Thymus (tissue), 11 donors: ENCODE data around the gene EFCAB7. TPM values are rescaled to one million over a fixed set of nuclear protein-coding genes. Genes with fewer than 3 reads are reported as not detected.

Experiments
- DNase-seq, 9 donors: peaks; one replicate each; pipeline ENCODE4 v3.0.0-alpha.2; 2013; ENCODE audit warnings: low spot score in 9 of 9, low read depth in 6 of 9, missing footprints in 1 of 9
- H3K27ac ChIP-seq, 2 donors: one replicate each; pipeline ENCODE4 v1.5.1; 2013; ENCODE audit warnings: control low read depth in 1 of 2, low read depth in 1 of 2, low read length in 1 of 2, mild to moderate bottlenecking in 1 of 2, moderate library complexity in 1 of 2
- H3K27me3 ChIP-seq, 2 donors: one replicate each; pipeline ENCODE4 v1.5.1; 2013; ENCODE audit warnings: low read length in 1 of 2; ENCODE audit not compliant: control insufficient read depth in 2 of 2, insufficient read depth in 1 of 2
- H3K36me3 ChIP-seq, 2 donors: one replicate each; pipeline ENCODE4 v1.5.1; 2013; ENCODE audit warnings: low read length in 1 of 2, mild to moderate bottlenecking in 1 of 2, moderate library complexity in 1 of 2; ENCODE audit not compliant: control insufficient read depth in 2 of 2, insufficient read depth in 2 of 2
- H3K4me1 ChIP-seq, 2 donors: one replicate each; pipeline ENCODE4 v1.5.1; 2013; ENCODE audit warnings: low read length in 2 of 2; ENCODE audit not compliant: control insufficient read depth in 2 of 2, insufficient read depth in 2 of 2
- H3K4me3 ChIP-seq, 2 donors: one replicate each; pipeline ENCODE4 v1.5.1; 2013; ENCODE audit warnings: low read length in 2 of 2, control low read depth in 1 of 2, mild to moderate bottlenecking in 1 of 2
- H3K9me3 ChIP-seq, 2 donors: one replicate each; pipeline ENCODE4 v1.5.1; 2013; ENCODE audit warnings: low read length in 1 of 2, mild to moderate bottlenecking in 1 of 2; ENCODE audit not compliant: control insufficient read depth in 2 of 2, insufficient read depth in 1 of 2
- WGBS: extraction: QIAGEN DNeasy Blood & Tissue Kit; methylation state at CpG from one replicate; pipeline ENCODE4 v1.1.7; 2013; 5-methylcytosine and 5-hydroxymethylcytosine counted together
- polyA plus RNA-seq: library from polyadenylated mRNA; stranded (reverse); fragments of 200-250 nt; gene quantifications from one replicate; pipeline ENCODE4 v1.2.3, GENCODE V29; 2013
- total RNA-seq: library from RNA; stranded (reverse); fragments of 120-200 nt; gene quantifications from one replicate; pipeline ENCODE4 v1.2.4, GENCODE V29; 2013
- donor health status: healthy.

The EFCAB7 gene
- total and polyA plus RNA-seq, 2 donors, result 9.7 to 12.7 TPM

DNA sequence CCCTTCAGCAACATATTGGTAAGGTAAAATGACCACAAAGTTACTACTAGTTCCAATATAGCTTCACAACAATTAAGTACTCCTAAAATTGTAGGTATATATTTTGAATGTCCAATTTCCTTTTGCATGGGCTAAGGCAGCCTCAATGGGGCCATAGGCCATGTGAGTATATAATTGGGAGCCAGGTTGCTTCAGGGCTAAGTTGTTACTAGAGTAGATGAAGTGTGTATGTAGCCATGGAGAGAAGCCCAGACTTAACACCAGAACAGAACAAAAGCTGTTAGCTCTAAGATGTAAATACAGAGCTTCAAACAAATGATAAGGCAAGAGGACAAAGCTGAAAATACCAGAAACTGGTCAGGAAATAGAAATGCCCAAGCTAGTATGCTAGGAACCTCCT, 16.5 kb upstream of the EFCAB7 start:
- no peak overlapping the region for H3K4me3 ChIP-seq
- H3K9me3 ChIP-seq, result no peaks in the 10 kb centered on the region
- peaks cover 0 to 11% of the 10 kb centered on the region in 2 donors for H3K36me3 ChIP-seq
- H3K27me3 ChIP-seq, result no peaks in the 10 kb centered on the region
- no peak for DNase-seq
- H3K4me1 ChIP-seq, result no peaks in the 10 kb centered on the region
- H3K27ac ChIP-seq, result no peak overlapping the region

DNA sequence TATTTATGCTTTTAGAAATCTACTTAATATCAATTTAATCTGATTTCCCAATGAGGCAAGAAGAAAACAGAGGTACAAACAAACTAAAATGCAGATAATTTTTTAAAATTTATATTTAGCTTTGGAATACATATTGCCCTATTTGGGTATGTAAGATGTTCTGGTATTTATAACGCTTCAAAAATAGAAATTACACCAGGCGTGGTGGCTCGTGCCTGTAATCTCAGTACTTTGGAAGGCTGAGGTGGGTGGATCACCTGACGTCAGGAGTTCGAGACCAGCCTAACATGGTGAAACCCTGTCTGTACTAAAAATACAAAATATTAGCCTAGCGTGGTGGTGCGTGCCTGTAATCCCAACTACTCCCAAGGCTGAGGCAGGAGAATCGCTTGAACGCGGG, 13.6 kb upstream of the EFCAB7 start:
- 89% methylated on average over 10 of the region's 10 CpGs for WGBS
- H3K27me3 ChIP-seq, result no peaks in the 10 kb centered on the region
- H3K27ac ChIP-seq, result no peak overlapping the region

GRCh38 chr1:63512584-63512983, 10.7 kb upstream of the EFCAB7 start:
- no peak overlapping the region for H3K27ac ChIP-seq
- no peaks in the 10 kb centered on the region for H3K4me1 ChIP-seq
- no peak for DNase-seq
- peaks cover 0 to 2% of the 10 kb centered on the region in 2 donors for H3K36me3 ChIP-seq
- no peak overlapping the region for H3K4me3 ChIP-seq
- no peaks in the 10 kb centered on the region for H3K27me3 ChIP-seq
- H3K9me3 ChIP-seq, result no peaks in the 10 kb centered on the region

More for the DNA sequence above, 13.6 kb upstream of the EFCAB7 start:
- DNase-seq, result no peak
- Histone ChIP-seq H3K4me1 (no peaks in the 10 kb centered on the region), H3K9me3 (no peaks in the 10 kb centered on the region), H3K36me3 (peaks cover 0 to 11% of the 10 kb centered on the region in 2 donors), H3K4me3 (no peak overlapping the region)

DNA sequence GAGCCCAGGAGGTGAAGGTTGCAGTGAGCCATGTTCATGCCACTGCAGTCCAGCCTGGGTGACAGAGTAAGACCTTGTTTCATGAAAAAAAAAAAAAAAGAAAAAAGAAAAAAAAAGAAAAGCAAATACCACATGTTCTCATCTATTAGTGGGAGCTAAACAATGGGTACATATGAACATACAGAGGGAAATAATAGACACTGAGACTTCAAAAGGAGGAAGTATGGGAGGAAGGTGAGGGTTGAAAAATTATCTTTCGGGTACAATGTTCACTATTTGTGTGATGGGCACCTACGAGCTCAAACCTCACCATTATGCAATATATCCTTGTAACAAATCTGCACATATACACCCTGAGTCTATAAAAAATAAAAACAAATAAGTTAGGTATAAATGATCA, 6.7 kb upstream of the EFCAB7 start:
- Histone ChIP-seq H3K9me3 (no peaks in the 10 kb centered on the region), H3K27me3 (no peaks in the 10 kb centered on the region), H3K4me1 (peaks cover 0 to 3% of the 10 kb centered on the region in 2 donors), H3K36me3 (no peaks in the 10 kb centered on the region), H3K4me3 (no peak overlapping the region), H3K27ac (no peak overlapping the region)
- DNase-seq, result no peak
- WGBS, result 95% methylated on average over 2 of the region's 2 CpGs

DNA sequence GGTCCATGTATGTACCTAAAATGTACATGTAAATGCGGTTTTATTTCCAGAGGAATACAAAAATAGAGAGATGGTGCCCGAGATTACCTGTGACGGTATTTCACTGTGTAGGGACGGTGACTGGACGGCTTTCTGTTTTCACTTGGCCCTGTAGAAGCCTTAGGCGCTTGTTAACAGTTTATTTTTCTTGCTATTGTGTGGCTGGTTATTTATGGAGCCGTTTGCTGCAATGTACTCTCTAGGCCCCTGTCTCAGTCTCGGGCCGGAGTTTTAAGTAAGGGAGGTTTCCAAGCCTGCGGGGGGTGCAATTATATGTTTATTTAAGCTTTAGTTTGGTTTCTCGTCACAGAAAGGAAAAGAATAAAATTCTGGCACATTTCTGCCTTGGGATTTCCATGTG, 413 bp downstream of the EFCAB7 start:
- Histone ChIP-seq H3K4me3 (peak overlapping the region; percentile 80 to 94), H3K27me3 (no peaks in the 10 kb centered on the region), H3K27ac (peak overlapping the region; percentile 93 to 97), H3K4me1 (peaks cover 3 to 12% of the 10 kb centered on the region in 2 donors), H3K36me3 (peaks cover 0 to 7% of the 10 kb centered on the region in 2 donors), H3K9me3 (no peaks in the 10 kb centered on the region)
- peak in 1 of 9 donors; percentile 3 for DNase-seq
- WGBS, result 2% methylated on average over 11 of the region's 11 CpGs

GRCh38 chr1:63524201-63524600, 876 bp downstream of the EFCAB7 start:
- WGBS, result 83% methylated on average over 3 of the region's 3 CpGs
- peaks cover 0 to 10% of the 10 kb centered on the region in 2 donors for H3K36me3 ChIP-seq
- no peaks in the 10 kb centered on the region for H3K9me3 ChIP-seq
- DNase-seq, result peak in 1 of 9 donors; percentile 4
- H3K27me3 ChIP-seq, result no peaks in the 10 kb centered on the region
- peak overlapping the region; percentile 80 to 94 for H3K4me3 ChIP-seq
- peaks cover 3 to 12% of the 10 kb centered on the region in 2 donors for H3K4me1 ChIP-seq
- peak overlapping the region in 1 of 2 donors; percentile 97 for H3K27ac ChIP-seq

DNA sequence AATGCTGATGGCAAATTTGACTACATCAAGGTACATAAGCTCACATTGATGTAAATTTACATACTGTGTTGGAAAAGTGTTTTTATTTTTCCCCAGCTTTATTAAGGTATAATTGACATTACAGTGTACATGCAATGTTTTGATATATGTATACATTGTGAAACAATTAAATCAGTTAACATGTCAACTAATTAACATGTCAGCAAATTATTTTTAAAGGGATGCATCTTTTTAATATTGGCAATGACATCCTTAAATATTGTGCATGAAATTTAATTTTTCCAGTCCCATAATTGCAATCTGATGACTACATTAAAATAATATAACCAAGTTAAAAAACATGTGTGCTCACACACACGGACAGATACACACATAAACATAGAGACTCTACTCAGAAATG, 9.4 kb downstream of the EFCAB7 start:
- 98% methylated on average over 1 of the region's 1 CpG for WGBS
- Histone ChIP-seq H3K4me1 (no peaks in the 10 kb centered on the region), H3K36me3 (peaks cover 0 to 16% of the 10 kb centered on the region in 2 donors)

DNA sequence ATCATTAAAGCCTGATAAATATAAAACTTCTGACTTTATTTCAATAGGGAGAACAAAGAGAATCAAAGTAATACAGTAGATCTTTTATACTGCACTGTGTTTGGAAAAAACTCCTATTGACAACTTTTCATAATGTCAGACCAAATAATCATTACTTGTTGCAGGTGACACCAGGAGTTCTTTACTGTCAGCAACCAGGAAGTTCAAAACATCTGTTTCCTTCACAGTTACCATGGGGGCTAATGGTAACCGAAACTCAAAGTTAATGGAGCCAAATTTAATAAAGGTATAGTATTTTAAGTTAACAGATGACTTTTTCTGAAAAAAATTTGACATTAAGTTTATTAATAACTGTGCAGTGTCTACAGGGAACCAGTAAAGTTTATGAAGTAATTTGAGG, 10.6 kb downstream of the EFCAB7 start:
- H3K9me3 ChIP-seq, result no peaks in the 10 kb centered on the region
- H3K36me3 ChIP-seq, result peaks cover 0 to 10% of the 10 kb centered on the region in 2 donors
- H3K27ac ChIP-seq, result no peak overlapping the region
- 92% methylated on average over 1 of the region's 1 CpG for WGBS
- H3K27me3 ChIP-seq, result no peaks in the 10 kb centered on the region
- no peak for DNase-seq
- no peaks in the 10 kb centered on the region for H3K4me1 ChIP-seq
- no peak overlapping the region for H3K4me3 ChIP-seq

More for the DNA sequence above, 9.4 kb downstream of the EFCAB7 start:
- no peak for DNase-seq
- no peaks in the 10 kb centered on the region for H3K9me3 ChIP-seq
- H3K27ac ChIP-seq, result no peak overlapping the region
- H3K4me3 ChIP-seq, result no peak overlapping the region
- no peaks in the 10 kb centered on the region for H3K27me3 ChIP-seq

- H3K36me3 ChIP-seq, result peaks cover 0 to 8% of the 10 kb centered on the region in 2 donors
- H3K4me3 ChIP-seq, result no peak overlapping the region
- H3K9me3 ChIP-seq, result no peaks in the 10 kb centered on the region
- DNase-seq, result no peak
- H3K4me1 ChIP-seq, result no peaks in the 10 kb centered on the region
- no peak overlapping the region for H3K27ac ChIP-seq
- H3K27me3 ChIP-seq, result no peaks in the 10 kb centered on the region
Observed at GRCh38 chr1:63534406-63534805, 11.1 kb downstream of the EFCAB7 start.

DNA sequence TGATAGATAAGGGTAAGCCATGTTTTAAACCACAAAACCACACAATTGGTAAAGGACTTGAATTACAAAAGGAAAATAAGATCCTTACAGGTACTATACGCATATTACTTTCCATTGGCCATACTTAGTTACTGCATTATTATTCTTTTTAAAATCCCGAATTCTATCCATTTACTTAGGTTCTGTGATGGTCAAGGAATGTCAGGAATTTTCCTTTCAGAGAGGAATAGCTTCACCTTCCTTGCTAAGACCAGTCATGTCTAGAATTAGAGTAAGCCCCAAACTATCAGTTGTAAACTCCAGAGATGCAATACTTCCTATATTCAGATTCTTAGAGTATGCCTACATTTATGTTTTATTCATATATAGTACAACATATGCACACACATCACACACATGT, 13.7 kb downstream of the EFCAB7 start:
- Histone ChIP-seq H3K4me3 (no peak overlapping the region), H3K36me3 (peaks cover 0 to 11% of the 10 kb centered on the region in 2 donors), H3K27me3 (no peaks in the 10 kb centered on the region), H3K27ac (no peak overlapping the region), H3K9me3 (no peaks in the 10 kb centered on the region), H3K4me1 (no peaks in the 10 kb centered on the region)
- no peak for DNase-seq
- 98% methylated on average over 2 of the region's 2 CpGs for WGBS
